Superior temporal gyrus (tissue), 1 donor: ENCODE data around the gene SRP72.

Experiments
- DNase-seq: peaks from one replicate; pipeline ENCODE4 v3.0.0-alpha.2; 2016; ENCODE audit errors: extremely low spot score

SRP72 gene

GRCh38 chr4:56550642-56551041 lies 83.2 kb downstream of the SRP72 start:
- no peak for DNase-seq

GRCh38 chr4:56551516-56551915 lies 84.1 kb downstream of the SRP72 start:
- no peak for DNase-seq

- DNase-seq, result no peak
Measured at GRCh38 chr4:56552273-56552672, 84.9 kb downstream of the SRP72 start.
